Tibial nerve (tissue), 4 donors: ENCODE measurements around the gene ETV3L.

Source experiments
- EP300 ChIP-seq, 2 donors: sonication (generic); formaldehyde crosslinking; IDR thresholded peaks; one replicate each; pipeline ENCODE4 v1.6.1; 2017; ENCODE audit warnings: antibody characterized with exemption in 2 of 2, mild to moderate bottlenecking in 1 of 2
- POLR2A ChIP-seq, 2 donors: fragments of 450-650 bp; IDR thresholded peaks; one replicate each; pipeline ENCODE4 v1.6.1; 2017; ENCODE audit warnings: antibody characterized with exemption in 2 of 2, mild to moderate bottlenecking in 2 of 2, moderate library complexity in 2 of 2
- TF ChIP-seq, protein P1 (sequence below), 5 experiments: fragments of 200-600 bp in 3 of 5; fragments of 450-650 bp in 2 of 5; sonication (generic) in 3 of 5; IDR thresholded peaks; one replicate each; pipeline ENCODE4 v1.5.1; 2016 to 2019; ENCODE audit warnings: antibody characterized with exemption in 5 of 5, mild to moderate bottlenecking in 3 of 5, moderate library complexity in 2 of 5

GRCh38 chr1:157106813-157107189 lies 7.2 kb upstream of the ETV3L start:
- TF ChIP-seq, protein P1, sequence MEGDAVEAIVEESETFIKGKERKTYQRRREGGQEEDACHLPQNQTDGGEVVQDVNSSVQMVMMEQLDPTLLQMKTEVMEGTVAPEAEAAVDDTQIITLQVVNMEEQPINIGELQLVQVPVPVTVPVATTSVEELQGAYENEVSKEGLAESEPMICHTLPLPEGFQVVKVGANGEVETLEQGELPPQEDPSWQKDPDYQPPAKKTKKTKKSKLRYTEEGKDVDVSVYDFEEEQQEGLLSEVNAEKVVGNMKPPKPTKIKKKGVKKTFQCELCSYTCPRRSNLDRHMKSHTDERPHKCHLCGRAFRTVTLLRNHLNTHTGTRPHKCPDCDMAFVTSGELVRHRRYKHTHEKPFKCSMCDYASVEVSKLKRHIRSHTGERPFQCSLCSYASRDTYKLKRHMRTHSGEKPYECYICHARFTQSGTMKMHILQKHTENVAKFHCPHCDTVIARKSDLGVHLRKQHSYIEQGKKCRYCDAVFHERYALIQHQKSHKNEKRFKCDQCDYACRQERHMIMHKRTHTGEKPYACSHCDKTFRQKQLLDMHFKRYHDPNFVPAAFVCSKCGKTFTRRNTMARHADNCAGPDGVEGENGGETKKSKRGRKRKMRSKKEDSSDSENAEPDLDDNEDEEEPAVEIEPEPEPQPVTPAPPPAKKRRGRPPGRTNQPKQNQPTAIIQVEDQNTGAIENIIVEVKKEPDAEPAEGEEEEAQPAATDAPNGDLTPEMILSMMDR (IDR thresholded peaks at IDR 0.05): no peak
- TF ChIP-seq POLR2A (IDR thresholded peaks at IDR 0.05): no peak
- TF ChIP-seq EP300 (IDR thresholded peaks at IDR 0.05): no peak
